Measurements from ENCODE around the gene RPS8.
A peak's percentile ranks its signal among the peaks of the same experiment; 100 is the strongest.

Gene RPS8

GRCh38 chr1:44778705-44779576, 3.6 kb downstream of the RPS8 start:
- Histone ChIP-seq H3K27me3 (ENCODE audit: low read length) (no peaks in the 10 kb centered on the region), H3K9me3 (ENCODE audit: insufficient read depth, low read length) (no peaks in the 10 kb centered on the region), H3K4me3 (ENCODE audit: insufficient read depth, low read length, poor library complexity, severe bottlenecking) (no peak overlapping the region), H4K20me1 (ENCODE audit: low read depth, low read length) (peaks cover 21% of the 10 kb centered on the region; the same call in 1 of the 2 replicates), H3K79me2 (ENCODE audit: insufficient read depth, low read length) (peaks cover 43% of the 10 kb centered on the region), H3K4me2 (ENCODE audit: low read depth, low read length, poor library complexity, severe bottlenecking) (no peak overlapping the region), H3F3A (ENCODE audit: insufficient read depth) (peaks cover 64% of the 10 kb centered on the region), H3K9me2 (replicated peaks; ENCODE audit: insufficient read depth, low read length) (no peaks in the 10 kb centered on the region), H3K36me3 (ENCODE audit: low read length) (peaks cover 34% of the 10 kb centered on the region), H3K9ac (ENCODE audit: low read length) (no peak overlapping the region), H3K27ac (ENCODE audit: low read depth, low read length) (no peak overlapping the region), H2AFZ (ENCODE audit: low read depth, low read length, severe bottlenecking) (no peak overlapping the region)
- TF ChIP-seq EZH2phosphoT487 (conservative IDR thresholded peaks at IDR 0.05; ENCODE audit: low read length) = no peak
- TF ChIP-seq CTCF (IDR thresholded peaks at IDR 0.05; ENCODE audit: insufficient read depth, low read length, poor library complexity, severe bottlenecking) = no peak

GRCh38 chr1:44780583-44781121, 5.3 kb downstream of the RPS8 start:
- Histone ChIP-seq H3K4me3 (ENCODE audit: insufficient read depth, low read length, poor library complexity, severe bottlenecking) (no peak overlapping the region), H3K9me2 (replicated peaks; ENCODE audit: insufficient read depth, low read length) (no peaks in the 10 kb centered on the region), H3K36me3 (ENCODE audit: low read length) (peaks cover 34% of the 10 kb centered on the region), H4K20me1 (ENCODE audit: low read depth, low read length) (peaks cover 21% of the 10 kb centered on the region; the same call in 1 of the 2 replicates), H3K9me3 (ENCODE audit: insufficient read depth, low read length) (no peaks in the 10 kb centered on the region), H3K4me2 (ENCODE audit: low read depth, low read length, poor library complexity, severe bottlenecking) (no peak overlapping the region), H2AFZ (ENCODE audit: low read depth, low read length, severe bottlenecking) (no peak overlapping the region), H3K79me2 (ENCODE audit: insufficient read depth, low read length) (peaks cover 31% of the 10 kb centered on the region), H3F3A (ENCODE audit: insufficient read depth) (peaks cover 67% of the 10 kb centered on the region), H3K27me3 (ENCODE audit: low read length) (no peaks in the 10 kb centered on the region), H3K9ac (ENCODE audit: low read length) (no peak overlapping the region), H3K27ac (ENCODE audit: low read depth, low read length) (no peak overlapping the region)
- TF ChIP-seq EZH2phosphoT487 (conservative IDR thresholded peaks at IDR 0.05; ENCODE audit: low read length) = no peak
- TF ChIP-seq CTCF (IDR thresholded peaks at IDR 0.05; ENCODE audit: insufficient read depth, low read length, poor library complexity, severe bottlenecking) = no peak

- H3K9me3 ChIP-seq (ENCODE audit: insufficient read depth, low read length) = no peaks in the 10 kb centered on the region
- peak overlapping the region; percentile 64 for H3K4me2 ChIP-seq (ENCODE audit: low read depth, low read length, poor library complexity, severe bottlenecking)
- peaks cover 5% of the 10 kb centered on the region for H3K36me3 ChIP-seq (ENCODE audit: low read length)
- H3K9me2 ChIP-seq (replicated peaks; ENCODE audit: insufficient read depth, low read length) = no peaks in the 10 kb centered on the region
- H3K9ac ChIP-seq (ENCODE audit: low read length) = peak overlapping the region; percentile 50
- H2AFZ ChIP-seq (ENCODE audit: low read depth, low read length, severe bottlenecking) = peak overlapping the region; percentile 22
- peak overlapping the region; percentile 29 for H3K4me3 ChIP-seq (ENCODE audit: insufficient read depth, low read length, poor library complexity, severe bottlenecking)
- peaks cover 65% of the 10 kb centered on the region for H3F3A ChIP-seq (ENCODE audit: insufficient read depth)
- no peaks in the 10 kb centered on the region for H3K27me3 ChIP-seq (ENCODE audit: low read length)
- H3K79me2 ChIP-seq (ENCODE audit: insufficient read depth, low read length) = 0 out of 2 replicates have a peak, but pooled peaks cover 1% of the 10 kb centered on the region
- peak overlapping the region; percentile 58 for H3K27ac ChIP-seq (ENCODE audit: low read depth, low read length)
- TF ChIP-seq CTCF (IDR thresholded peaks at IDR 0.05; ENCODE audit: insufficient read depth, low read length, poor library complexity, severe bottlenecking) (no peak), EZH2phosphoT487 (conservative IDR thresholded peaks at IDR 0.05; ENCODE audit: low read length) (no peak)
- H4K20me1 ChIP-seq (ENCODE audit: low read depth, low read length) = peaks cover 1% of the 10 kb centered on the region; the same call in 1 of the 2 replicates
Measured at GRCh38 chr1:44783697-44784093, 8.4 kb downstream of the RPS8 start.

Measured in SU-DHL-6 (cell line).